ENCODE measurements around the gene ZCCHC14.

DNA sequence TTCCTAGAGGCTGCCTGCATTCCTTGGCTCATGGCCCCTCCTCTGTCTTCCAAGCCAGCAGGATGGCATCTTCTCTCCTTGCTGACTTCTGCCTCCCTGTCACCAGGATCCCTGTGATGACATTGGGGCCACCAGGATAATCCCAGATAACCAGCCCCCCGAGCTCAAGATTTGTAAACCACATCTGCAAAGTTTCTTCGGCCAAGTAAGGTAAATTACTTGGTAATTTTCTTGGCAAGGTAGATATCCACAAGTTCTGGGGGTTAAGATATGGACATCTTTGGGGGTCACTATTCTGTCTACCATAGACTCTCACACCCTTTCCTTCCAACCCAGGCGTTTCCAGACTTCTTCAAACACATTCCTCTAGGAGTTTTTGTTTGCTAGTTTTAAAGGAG lies 42.6 kb upstream of the ZCCHC14 start:
- no peak for TF ChIP-seq EZH2phosphoT487 (IDR thresholded peaks at IDR 0.05; ENCODE audit: insufficient read depth, low read depth)
- TF ChIP-seq EZH2 (IDR thresholded peaks at IDR 0.05; ENCODE audit: insufficient read depth, poor library complexity, severe bottlenecking), result no peak
